DND-41 (cell line): ENCODE measurements around the gene HOOK2.

ENCODE experiments used
- CTCF ChIP-seq: IDR thresholded peaks from 2 replicates; pipeline ENCODE4 v1.5.1; 2012; ENCODE audit warnings: borderline replicate concordance, low read length, moderate library complexity, mild to moderate bottlenecking; ENCODE audit not compliant: poor library complexity, severe bottlenecking; ENCODE audit errors: extremely low read depth
- EZH2 ChIP-seq: IDR thresholded peaks from 3 replicates; pipeline ENCODE4 v1.6.1; 2012; ENCODE audit warnings: borderline replicate concordance, low read depth, mild to moderate bottlenecking, moderate library complexity, low read length, inconsistent platforms; ENCODE audit not compliant: severe bottlenecking

- TF ChIP-seq CTCF (no peak), EZH2 (no peak)
Observed at GRCh38 chr19:12749938-12750521, 25.3 kb downstream of the HOOK2 start.
